HepG2 (cell line): ENCODE results near the gene MRPL43. TPM values are rescaled to one million over a fixed set of nuclear protein-coding genes. Genes with fewer than 3 reads are reported as not detected.

ENCODE experiments used
- ATAC-seq: fragments of 200-7000 bp; cut with Tn5 transposase; 3 replicates; pipeline ENCODE4 v1.9.1; 2020; ENCODE audit warnings: mild to moderate bottlenecking, moderate library complexity
- BruUV-seq: library from RNA; stranded (reverse); fragments of 400-500 nt; replicated peaks from 2 replicates; lab custom pipeline; 2021; lab: Mats Ljungman, UMichigan
- CTCF ChIA-PET: fragments of 300-600 bp; formaldehyde crosslinking; extraction: SDS; loops from one replicate; lab custom pipeline; 2021; ENCODE audit warnings: low total read pairs, inconsistent platforms, low intra/inter-chr PET ratio; lab: Yijun Ruan, JAX
- POLR2A ChIA-PET: fragments of 350-600 bp; sonication (Branson Sonifier 250); formaldehyde crosslinking; loops from one replicate; lab custom pipeline; 2020; ENCODE audit warnings: antibody characterized with exemption, inconsistent platforms; lab: Yijun Ruan, JAX
- DNase-seq: peaks from one replicate; pipeline ENCODE4 v3.0.0-alpha.2; 2015; ENCODE audit warnings: low spot score
- FAIRE-seq: peaks from 3 replicates; lab custom pipeline; 2011; peaks lifted over from hg19 to GRCh38; lab: Jason Lieb, UNC
- H2AFZ ChIP-seq: one replicate; pipeline ENCODE4 v1.6.1; 2011; ENCODE audit warnings: low read length, inconsistent platforms
- H3K27ac ChIP-seq: fragments of 300-600 bp; 3 replicates; pipeline ENCODE4 v1.8.0; 2011; ENCODE audit warnings: mixed run types, mild to moderate bottlenecking, mixed read lengths, low read length, inconsistent platforms; ENCODE audit not compliant: insufficient read depth; ENCODE audit errors: extremely low read length
- H3K27me3 ChIP-seq, 2 experiments: fragments of 200-600 bp in 1 of 2; 2 replicates in 1 of 2; 3 replicates in 1 of 2; pipeline versions ENCODE4 v1.6.0 to v1.8.0; 2011; ENCODE audit warnings: low read length in 2 of 2, mild to moderate bottlenecking in 2 of 2, moderate library complexity in 2 of 2, inconsistent platforms in 1 of 2; ENCODE audit not compliant: insufficient read depth in 2 of 2, control insufficient read depth in 1 of 2
- H3K36me3 ChIP-seq, 2 experiments: fragments of 200-600 bp in 1 of 2; replicated peaks in 1 of 2; 2 replicates in 1 of 2; 3 replicates in 1 of 2; pipeline versions ENCODE4 v1.5.1 to v1.8.0; 2011; ENCODE audit warnings: low read length in 2 of 2, inconsistent platforms in 1 of 2; ENCODE audit not compliant: insufficient read depth in 2 of 2, control insufficient read depth in 1 of 2
- H3K4me1 ChIP-seq: 2 replicates; pipeline ENCODE4 v1.5.1; 2012; ENCODE audit warnings: low read length, inconsistent platforms; ENCODE audit not compliant: insufficient read depth
- H3K4me2 ChIP-seq: 2 replicates; pipeline ENCODE4 v1.6.0; 2011; ENCODE audit warnings: low read depth, low read length, inconsistent platforms
- H3K4me3 ChIP-seq, 3 experiments: fragments of 200-600 bp in 1 of 3; sonication (generic), shearing (Covaris generic) in 1 of 3; replicated peaks in 1 of 3; 2 replicates each; pipeline ENCODE4 v1.5.1; 2011 to 2016; ENCODE audit warnings: low read length in 3 of 3, inconsistent platforms in 2 of 3, low read depth in 2 of 3, mild to moderate bottlenecking in 2 of 3, control low read depth in 1 of 3, mixed read lengths in 1 of 3; ENCODE audit not compliant: insufficient read depth in 1 of 3
- H3K79me2 ChIP-seq: one replicate; pipeline ENCODE4 v1.6.1; 2011; ENCODE audit warnings: low read length, inconsistent platforms; ENCODE audit not compliant: insufficient read depth
- H3K9ac ChIP-seq: 2 replicates; pipeline ENCODE4 v1.6.0; 2011; ENCODE audit warnings: mild to moderate bottlenecking, low read depth, low read length, inconsistent platforms; ENCODE audit not compliant: insufficient read depth
- H3K9me3 ChIP-seq: 2 replicates; pipeline ENCODE4 v1.5.1; 2012; ENCODE audit warnings: mild to moderate bottlenecking, low read length
- H4K20me1 ChIP-seq: 2 replicates; pipeline ENCODE4 v1.6.0; 2011; ENCODE audit warnings: inconsistent platforms, mild to moderate bottlenecking, low read length, moderate library complexity; ENCODE audit not compliant: insufficient read depth
- AGO2 ChIP-seq: fragments of 200-400 bp; formaldehyde crosslinking; optimal IDR thresholded peaks from 2 replicates; pipeline ENCODE3; 2017; ENCODE audit warnings: mild to moderate bottlenecking, low read depth, low read length, moderate library complexity
- HMGXB3 ChIP-seq: sonication (generic); formaldehyde crosslinking; IDR thresholded peaks from 2 replicates; pipeline ENCODE4 v1.4.0; 2020; ENCODE audit warnings: missing genetic modification reagents, borderline replicate concordance
- HOXD1 ChIP-seq: sonication (generic); formaldehyde crosslinking; IDR thresholded peaks from 2 replicates; pipeline ENCODE4 v1.5.0; 2020; ENCODE audit warnings: missing genetic modification reagents
- SP2 ChIP-seq: sonication (generic); formaldehyde crosslinking; IDR thresholded peaks from 2 replicates; pipeline ENCODE4 v1.5.1; 2020; ENCODE audit warnings: mild to moderate bottlenecking, missing genetic modification reagents
- SRSF4 ChIP-seq: fragments of 200-400 bp; formaldehyde crosslinking; IDR thresholded peaks from one replicate; pipeline ENCODE4 v1.6.1; 2018; ENCODE audit warnings: mild to moderate bottlenecking, low read depth, low read length, moderate library complexity; ENCODE audit not compliant: poor library complexity, severe bottlenecking
- TBX3 ChIP-seq: fragments of 450-650 bp; IDR thresholded peaks from 2 replicates; pipeline ENCODE4 v1.6.1; 2017; ENCODE audit warnings: antibody characterized with exemption, mild to moderate bottlenecking, inconsistent platforms, borderline replicate concordance
- TFDP1 ChIP-seq: IDR thresholded peaks from 2 replicates; pipeline ENCODE4 v1.6.1; 2016; ENCODE audit warnings: missing compliant biosample characterization, missing genetic modification reagents, borderline replicate concordance
- ZHX2 ChIP-seq, 2 experiments: sonication (generic) in 1 of 2; formaldehyde crosslinking in 1 of 2; IDR thresholded peaks; 2 replicates each; pipeline versions ENCODE4 v1.6.1 to v1.9.0; 2014 to 2022; ENCODE audit warnings: antibody characterized with exemption in 1 of 2, borderline replicate concordance in 1 of 2, inconsistent platforms in 1 of 2, low read depth in 1 of 2, missing genetic modification reagents in 1 of 2
- ZNF784 ChIP-seq: sonication (generic); formaldehyde crosslinking; IDR thresholded peaks from 2 replicates; pipeline ENCODE4 v1.5.1; 2020; ENCODE audit warnings: missing genetic modification reagents, mild to moderate bottlenecking, borderline replicate concordance
- ZZZ3 ChIP-seq: sonication (generic); formaldehyde crosslinking; IDR thresholded peaks from 2 replicates; pipeline ENCODE4 v1.4.0; 2020; ENCODE audit warnings: missing genetic modification reagents, mild to moderate bottlenecking, borderline replicate concordance
- WGBS: methylation state at CpG from one replicate; pipeline ENCODE4 v1.1.6; 2017; ENCODE audit warnings: low lambda C conversion rate; 5-methylcytosine and 5-hydroxymethylcytosine counted together
- in situ Hi-C: cut with HindIII; loops from 2 replicates; pipeline ENCODE4 v1.10.0; 2017; ENCODE audit warnings: low pct_unique_long_range_greater_than_20kb; ENCODE audit not compliant: extremely low pct_ligation_motif_present
- intact Hi-C: fragments of 100-400 bp; cut with micrococcal nuclease; formaldehyde crosslinking; loops from one replicate; pipeline ENCODE4 v1.10.0; 2022; ENCODE audit not compliant: unreplicated experiment
- polyA plus RNA-seq, 8 experiments: library from polyadenylated mRNA; depleted of rRNA in 3 of 8; stranded (reverse) in 7 of 8; unstranded in 1 of 8; fragments of >200 nt; fragmentation: Illumina TruSeq in 4 of 8; extraction: Trizol in 4 of 8; gene quantifications; 2 replicates each; pipeline versions ENCODE4 v1.2.1 to v1.2.3, GENCODE V29; 2011 to 2016; ENCODE audit warnings: low read depth in 4 of 8, missing spikeins in 1 of 8, mixed read lengths in 1 of 8; ENCODE audit not compliant: insufficient read depth in 1 of 8
- total RNA-seq, 5 experiments: library from RNA; depleted of rRNA; stranded (reverse); fragments of >200 nt; fragmentation: Illumina TruSeq; extraction: Trizol; gene quantifications; 2 replicates each; pipeline ENCODE4 v1.2.3, GENCODE V29; 2016; ENCODE audit warnings: low read depth in 1 of 5

The MRPL43 gene
- total and polyA plus RNA-seq, 2 of the 13 experiments (the other 11 are each of a cell fraction or from before 2014, with no cell fraction given): 71.0 to 73.7 TPM

- FAIRE-seq (no peak), ATAC-seq (no peak), DNase-seq (no peak)
- H2AFZ ChIP-seq: no peak overlapping the region
- peaks cover 25% of the 10 kb centered on the region for H3K4me1 ChIP-seq
- no peaks in the 10 kb centered on the region for H3K9me3 ChIP-seq
- 86% methylated on average over 1 of the region's 5 CpGs for WGBS
- ChIA-PET POLR2A (interaction anchor here (1.6 to 23.0 kb wide), 3 partner anchors 8 to 32 kb away, joined by 5 to 277 read pairs (median 124); partner anchors contain the start of gene SEMA4G), CTCF (no interaction called here)
- H3K27me3 ChIP-seq: no peaks in the 10 kb centered on the region; a peak in 1 of 5 replicates
- BruUV-seq: no TSS peak
- peaks cover 17 to 37% of the 10 kb centered on the region in 2 experiments; a peak in 4 of 5 replicates for H3K36me3 ChIP-seq
- peak overlapping the region; percentile 95 for H3K9ac ChIP-seq
- peak overlapping the region; percentile 81 for H3K27ac ChIP-seq
- peak overlapping the region; percentile 90 for H3K4me2 ChIP-seq
- H3K4me3 ChIP-seq: 0 out of 6 replicates have a peak overlapping the region, but pooled peaks of 1 of the 3 experiments have one; percentile 99
- H4K20me1 ChIP-seq: no peaks in the 10 kb centered on the region; the same call in 1 of the 2 replicates
- in situ Hi-C loops (no loop called here), intact Hi-C loops (no loop called here)
- peaks cover 32% of the 10 kb centered on the region for H3K79me2 ChIP-seq
- TF ChIP-seq ZHX2 (IDR thresholded peaks at IDR 0.05; ENCODE audit: low read depth) (no peak), ZHX2 (CRISPR knock-in tag; IDR thresholded peaks at IDR 0.05; ENCODE audit: borderline replicate concordance) (no peak), HOXD1 (CRISPR knock-in tag) (no peak), TFDP1 (CRISPR knock-in tag) (no peak), SRSF4 (no peak), ZNF784 (CRISPR knock-in tag) (0 out of 2 replicates have a peak, but pooled peaks have one; percentile 13), AGO2 (peak; percentile 1), TBX3 (no peak), HMGXB3 (CRISPR knock-in tag) (no peak), ZZZ3 (CRISPR knock-in tag) (no peak), SP2 (CRISPR knock-in tag) (no peak)
Measured at GRCh38 chr10:101001659-101002035, 14.3 kb upstream of the MRPL43 start.
